T-helper 17 cell (primary cell): ENCODE results near the gene ATE1. TPM values are rescaled to one million over a fixed set of nuclear protein-coding genes. Genes with fewer than 3 reads are reported as not detected.
"Not testable (repeated sequence)": the region's sequence is repeated elsewhere in the genome, so short reads cannot be mapped to it uniquely, and the experiment has no call there.

Source experiments
- ATAC-seq: fragments of 150-1000 bp; cut with Tn5 transposase; 2 replicates; pipeline ENCODE4 v1.10.0; 2021; ENCODE audit warnings: mild to moderate bottlenecking, moderate library complexity
- DNase-seq, 3 donors: peaks; one replicate each; pipeline versions ENCODE4 v3.0.0 to v3.0.0-alpha.2; 2020 to 2021
- H3K9me3 ChIP-seq: one replicate; pipeline ENCODE4 v1.7.0; 2013; ENCODE audit warnings: low read length, mild to moderate bottlenecking; ENCODE audit not compliant: control insufficient read depth, poor library complexity, severe bottlenecking
- H3K27ac Mint-ChIP-seq: one replicate; pipeline ENCODE4 v1.8.0; 2022; ENCODE audit warnings: mild to moderate bottlenecking, moderate library complexity, mixed read lengths
- H3K27me3 Mint-ChIP-seq: one replicate; pipeline ENCODE4 v1.8.0; 2022; ENCODE audit warnings: mixed read lengths
- H3K36me3 Mint-ChIP-seq: one replicate; pipeline ENCODE4 v1.8.0; 2022; ENCODE audit warnings: low read depth, mixed read lengths
- H3K4me1 Mint-ChIP-seq: one replicate; pipeline ENCODE4 v1.8.0; 2022; ENCODE audit warnings: mild to moderate bottlenecking, mixed read lengths
- H3K4me3 Mint-ChIP-seq: one replicate; pipeline ENCODE4 v1.8.0; 2022; ENCODE audit warnings: mild to moderate bottlenecking, moderate library complexity, mixed read lengths
- total RNA-seq, 4 donors: library from RNA in 2 of 4; stranded (reverse) in 2 of 4; gene quantifications; one replicate each; pipeline ENCODE4 v1.2.3 and lab custom pipeline; 2022 to 2026

The ATE1 gene
- total RNA-seq, 2 donors from 2014 or later = 23.2 to 23.4 TPM

DNA sequence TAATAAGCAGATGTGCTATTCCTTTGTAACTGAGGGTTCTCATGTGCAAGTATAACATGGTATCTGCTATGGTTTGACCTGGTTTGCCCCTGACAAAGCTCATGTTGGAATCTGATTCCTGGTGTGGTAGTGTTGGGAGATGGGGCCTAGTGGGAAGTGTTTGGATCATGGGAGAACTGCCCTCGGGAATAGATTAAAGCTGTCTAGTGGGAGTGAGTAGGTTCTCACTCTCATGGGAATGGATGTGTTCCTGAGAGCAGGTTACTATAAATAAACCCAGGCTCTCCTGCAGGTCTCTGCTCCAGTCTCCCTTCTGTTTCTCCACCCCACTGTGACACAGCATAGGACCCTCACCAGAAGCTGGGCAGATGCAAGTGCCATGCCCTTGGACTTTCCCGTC lies 97.7 kb downstream of the ATE1 start:
- no peak overlapping the region for H3K27ac Mint-ChIP-seq
- H3K4me3 Mint-ChIP-seq = no peak overlapping the region
- no peaks in the 10 kb centered on the region for H3K27me3 Mint-ChIP-seq
- H3K36me3 Mint-ChIP-seq = peaks cover 8% of the 10 kb centered on the region
- ATAC-seq = no peak
- no peaks in the 10 kb centered on the region for H3K4me1 Mint-ChIP-seq
- no peak for DNase-seq
- H3K9me3 ChIP-seq = no peaks in the 10 kb centered on the region

- H3K27me3 Mint-ChIP-seq = no peaks in the 10 kb centered on the region
- H3K36me3 Mint-ChIP-seq = peaks cover 4% of the 10 kb centered on the region
- ATAC-seq (no peak), DNase-seq (no peak)
- no peaks in the 10 kb centered on the region for H3K4me1 Mint-ChIP-seq
- H3K27ac Mint-ChIP-seq = no peak overlapping the region
- H3K4me3 Mint-ChIP-seq = no peak overlapping the region
- H3K9me3 ChIP-seq = no peaks in the 10 kb centered on the region
Measured at GRCh38 chr10:121828045-121828444, 99.8 kb downstream of the ATE1 start.

DNA sequence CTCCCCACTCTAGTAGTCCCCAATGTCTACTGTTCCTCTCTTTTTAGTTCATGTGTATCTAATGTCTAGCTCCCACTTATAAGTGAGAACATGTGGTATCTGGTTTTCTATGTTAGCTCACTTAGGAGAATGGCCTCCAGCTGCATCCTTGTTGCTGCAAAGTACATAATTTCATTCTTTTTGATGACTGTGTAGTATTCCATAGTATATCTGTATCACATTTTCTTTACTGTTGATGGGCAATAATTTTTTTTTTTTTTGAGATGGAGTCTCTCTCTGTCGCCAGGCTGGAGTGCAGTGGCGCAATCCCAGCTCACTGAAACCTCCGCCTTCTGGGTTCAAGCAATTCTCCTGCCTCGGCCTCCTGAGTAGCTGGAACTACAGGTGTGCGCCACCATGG lies 101.1 kb downstream of the ATE1 start:
- not testable (repeated sequence) for H3K27me3 Mint-ChIP-seq, DNase-seq, H3K9me3 ChIP-seq, ATAC-seq, H3K4me3 Mint-ChIP-seq, H3K36me3 Mint-ChIP-seq, H3K4me1 Mint-ChIP-seq, H3K27ac Mint-ChIP-seq

GRCh38 chr10:121823993-121824463 lies 103.8 kb downstream of the ATE1 start:
- DNase-seq = no peak
- no peaks in the 10 kb centered on the region for H3K9me3 ChIP-seq
- no peak for ATAC-seq
- H3K4me3 Mint-ChIP-seq = no peak overlapping the region
- H3K4me1 Mint-ChIP-seq = no peaks in the 10 kb centered on the region
- no peaks in the 10 kb centered on the region for H3K27me3 Mint-ChIP-seq
- peaks cover 2% of the 10 kb centered on the region for H3K36me3 Mint-ChIP-seq
- H3K27ac Mint-ChIP-seq = no peak overlapping the region

DNA sequence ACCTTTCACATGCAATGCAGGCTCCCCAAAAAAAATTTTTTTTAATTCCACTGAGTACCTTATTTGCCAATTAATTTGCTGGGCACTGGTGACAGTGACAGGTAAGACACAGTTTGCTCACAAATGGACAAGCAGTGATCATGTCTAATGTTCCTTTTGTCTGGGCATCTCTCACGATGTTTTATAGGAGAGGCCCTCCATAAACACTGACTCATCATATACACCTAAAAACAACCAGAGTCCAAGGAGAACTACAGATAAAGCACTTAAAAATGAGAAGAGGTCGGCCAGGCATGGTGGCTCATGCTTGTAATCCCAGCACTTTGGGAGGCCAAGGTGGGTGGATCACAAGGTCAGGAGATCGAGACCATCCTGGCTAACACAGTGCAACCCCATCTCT lies 105.1 kb downstream of the ATE1 start:
- no peaks in the 10 kb centered on the region for H3K36me3 Mint-ChIP-seq
- H3K9me3 ChIP-seq = no peaks in the 10 kb centered on the region
- H3K4me1 Mint-ChIP-seq = no peaks in the 10 kb centered on the region
- no peak for ATAC-seq
- no peak overlapping the region for H3K4me3 Mint-ChIP-seq
- H3K27me3 Mint-ChIP-seq = no peaks in the 10 kb centered on the region
- no peak overlapping the region for H3K27ac Mint-ChIP-seq
- no peak for DNase-seq

DNA sequence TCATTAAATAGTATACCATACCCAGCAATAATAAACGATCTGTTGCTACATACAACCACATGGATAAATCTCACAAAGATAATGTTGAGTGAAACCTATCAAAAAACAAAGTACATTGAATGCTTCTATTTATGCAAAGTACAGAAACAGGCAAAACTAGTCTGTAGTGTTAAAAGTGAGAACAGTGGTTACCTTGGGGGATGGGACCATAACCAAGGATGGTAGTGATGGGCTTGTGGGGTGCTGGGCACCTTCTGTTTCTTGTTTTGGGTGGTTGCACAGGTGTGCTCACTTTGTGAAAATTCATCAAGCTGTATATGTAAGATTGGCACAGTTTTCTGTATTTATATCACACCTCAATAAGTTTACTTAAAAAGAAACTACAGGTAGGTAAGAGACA lies 105.7 kb downstream of the ATE1 start:
- ATAC-seq = no peak
- H3K27me3 Mint-ChIP-seq = no peaks in the 10 kb centered on the region
- DNase-seq = no peak
- H3K9me3 ChIP-seq = no peaks in the 10 kb centered on the region
- H3K36me3 Mint-ChIP-seq = no peaks in the 10 kb centered on the region
- H3K4me1 Mint-ChIP-seq = no peaks in the 10 kb centered on the region
- no peak overlapping the region for H3K4me3 Mint-ChIP-seq
- H3K27ac Mint-ChIP-seq = no peak overlapping the region

- DNase-seq (no peak), ATAC-seq (no peak)
- Mint-ChIP-seq H3K36me3 (no peaks in the 10 kb centered on the region), H3K4me1 (no peaks in the 10 kb centered on the region), H3K27ac (no peak overlapping the region), H3K27me3 (no peaks in the 10 kb centered on the region), H3K4me3 (no peak overlapping the region)
- no peaks in the 10 kb centered on the region for H3K9me3 ChIP-seq
Measured at GRCh38 chr10:121819049-121819448, 108.8 kb downstream of the ATE1 start.

- H3K9me3 ChIP-seq = no peaks in the 10 kb centered on the region
- H3K4me1 Mint-ChIP-seq = no peaks in the 10 kb centered on the region
- H3K27ac Mint-ChIP-seq = no peak overlapping the region
- no peaks in the 10 kb centered on the region for H3K27me3 Mint-ChIP-seq
- no peak overlapping the region for H3K4me3 Mint-ChIP-seq
- ATAC-seq = no peak
- H3K36me3 Mint-ChIP-seq = no peaks in the 10 kb centered on the region
- DNase-seq = no peak
Measured at GRCh38 chr10:121818599-121818998, 109.2 kb downstream of the ATE1 start.

DNA sequence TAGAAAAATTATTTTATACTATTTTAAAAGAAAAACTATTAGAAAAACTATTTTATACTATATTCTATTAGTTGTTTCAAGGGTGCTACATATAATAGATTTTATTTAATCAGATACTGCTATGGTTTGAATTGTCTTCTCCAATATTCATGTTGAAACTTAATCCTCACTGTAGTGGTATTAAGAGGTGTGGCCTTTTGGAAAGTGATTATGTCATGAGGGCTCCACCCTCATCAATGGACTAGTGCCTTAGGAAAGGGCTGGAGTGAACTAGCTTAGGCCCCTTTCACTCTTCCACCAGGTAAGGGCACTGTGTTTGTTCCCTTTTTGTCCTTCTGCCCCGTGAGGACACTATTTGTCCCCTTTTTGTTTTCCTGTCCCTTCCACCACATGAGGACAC lies 111.6 kb downstream of the ATE1 start:
- H3K27me3 Mint-ChIP-seq = no peaks in the 10 kb centered on the region
- H3K4me3 Mint-ChIP-seq = no peak overlapping the region
- no peaks in the 10 kb centered on the region for H3K4me1 Mint-ChIP-seq
- ATAC-seq = no peak
- no peaks in the 10 kb centered on the region for H3K9me3 ChIP-seq
- no peak overlapping the region for H3K27ac Mint-ChIP-seq
- no peaks in the 10 kb centered on the region for H3K36me3 Mint-ChIP-seq
- no peak for DNase-seq

- H3K27ac Mint-ChIP-seq = no peak overlapping the region
- H3K27me3 Mint-ChIP-seq = no peaks in the 10 kb centered on the region
- no peak for DNase-seq
- no peaks in the 10 kb centered on the region for H3K36me3 Mint-ChIP-seq
- H3K4me1 Mint-ChIP-seq = peaks cover 2% of the 10 kb centered on the region
- no peaks in the 10 kb centered on the region for H3K9me3 ChIP-seq
- H3K4me3 Mint-ChIP-seq = no peak overlapping the region
- no peak for ATAC-seq
Measured at GRCh38 chr10:121813857-121814256, 114.0 kb downstream of the ATE1 start.

DNA sequence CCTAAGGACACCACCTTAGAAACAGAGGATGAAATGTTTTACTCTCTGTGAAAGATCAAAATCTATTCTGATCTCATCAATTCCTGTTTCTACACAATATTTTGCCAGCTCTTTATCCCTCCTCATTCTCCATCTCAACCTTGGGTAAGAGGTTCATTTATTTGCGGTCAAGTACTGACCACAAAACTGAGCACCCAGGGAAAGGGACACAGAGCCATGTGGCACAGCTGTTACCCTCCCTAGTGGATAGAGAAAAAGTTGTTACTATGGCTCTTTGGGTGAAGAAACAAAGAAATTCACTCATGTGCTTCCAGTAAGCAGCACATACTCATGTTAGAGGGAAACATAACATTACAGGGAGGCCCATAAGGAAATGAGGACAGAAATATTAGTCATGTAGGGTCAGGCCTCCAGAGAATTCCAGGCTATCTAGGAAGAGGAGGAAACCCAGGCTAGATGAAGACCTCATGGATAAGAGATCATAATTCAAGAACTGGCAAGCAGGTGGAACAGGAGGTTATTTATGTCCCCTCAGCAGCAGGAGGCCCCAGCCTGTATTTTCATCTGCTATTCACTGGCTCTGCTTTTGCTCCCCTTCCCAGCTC lies 114.5 kb downstream of the ATE1 start:
- Mint-ChIP-seq H3K4me3 (no peak overlapping the region), H3K27ac (no peak overlapping the region), H3K27me3 (no peaks in the 10 kb centered on the region), H3K4me1 (peaks cover 2% of the 10 kb centered on the region), H3K36me3 (no peaks in the 10 kb centered on the region)
- no peak for ATAC-seq
- DNase-seq = no peak
- no peaks in the 10 kb centered on the region for H3K9me3 ChIP-seq

DNA sequence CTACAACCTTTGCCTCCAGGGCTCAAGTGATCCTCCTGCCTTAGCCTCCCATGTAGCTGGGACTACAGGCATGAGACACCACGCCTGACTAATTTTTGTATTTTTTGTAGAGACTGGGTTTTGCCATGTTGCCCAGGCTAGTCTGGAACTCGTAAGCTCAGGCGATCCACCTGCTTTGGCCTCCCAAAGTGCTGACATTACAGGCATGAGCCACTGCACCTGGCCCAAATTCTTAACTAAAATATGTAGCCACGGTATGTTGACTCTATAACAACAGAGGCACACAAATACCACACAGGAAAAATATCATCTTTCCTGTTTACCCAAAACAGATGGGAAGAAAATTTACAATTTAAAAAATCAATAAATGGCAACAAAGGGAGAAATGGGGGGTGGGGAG lies 115.8 kb downstream of the ATE1 start:
- Mint-ChIP-seq H3K4me3 (no peak overlapping the region), H3K4me1 (peaks cover 2% of the 10 kb centered on the region), H3K27ac (no peak overlapping the region), H3K27me3 (no peaks in the 10 kb centered on the region), H3K36me3 (no peaks in the 10 kb centered on the region)
- ATAC-seq (no peak), DNase-seq (no peak)
- no peaks in the 10 kb centered on the region for H3K9me3 ChIP-seq

- ATAC-seq (no peak), DNase-seq (no peak)
- no peaks in the 10 kb centered on the region for H3K9me3 ChIP-seq
- H3K4me1 Mint-ChIP-seq = peaks cover 2% of the 10 kb centered on the region
- H3K27ac Mint-ChIP-seq = no peak overlapping the region
- H3K4me3 Mint-ChIP-seq = no peak overlapping the region
- no peaks in the 10 kb centered on the region for H3K27me3 Mint-ChIP-seq
- H3K36me3 Mint-ChIP-seq = peaks cover 3% of the 10 kb centered on the region
Measured at GRCh38 chr10:121811386-121811785, 116.4 kb downstream of the ATE1 start.

- ATAC-seq (no peak), DNase-seq (no peak)
- no peak overlapping the region for H3K27ac Mint-ChIP-seq
- peaks cover 2% of the 10 kb centered on the region for H3K4me1 Mint-ChIP-seq
- no peaks in the 10 kb centered on the region for H3K9me3 ChIP-seq
- H3K27me3 Mint-ChIP-seq = no peaks in the 10 kb centered on the region
- peaks cover 3% of the 10 kb centered on the region for H3K36me3 Mint-ChIP-seq
- H3K4me3 Mint-ChIP-seq = no peak overlapping the region
Measured at GRCh38 chr10:121808835-121809234, 119.0 kb downstream of the ATE1 start.
